ENCODE results near the gene IL2.

Gene IL2

DNA sequence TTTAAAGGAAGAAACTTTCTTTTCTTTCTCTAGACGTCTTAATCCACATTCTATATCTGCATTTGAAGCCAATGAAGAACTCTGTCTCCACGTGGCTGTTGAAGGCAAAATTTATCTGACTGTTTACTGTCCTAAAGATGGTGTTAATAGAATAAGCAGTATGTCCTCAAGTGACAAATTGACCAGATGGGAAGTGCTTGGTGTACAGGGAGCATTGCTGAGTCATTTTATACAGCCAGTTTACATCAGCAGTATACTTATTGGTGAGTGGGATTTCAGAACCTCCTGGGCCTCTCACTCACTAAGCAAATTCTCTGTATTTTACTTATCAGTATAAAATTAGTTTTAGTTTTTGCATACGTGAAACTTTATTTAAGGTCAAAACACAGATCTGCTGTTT is 44.0 kb downstream of the IL2 start:
- H3K4me2 ChIP-seq (ENCODE audit: low read depth, low read length, poor library complexity, severe bottlenecking): no peak overlapping the region
- no peaks in the 10 kb centered on the region for H3F3A ChIP-seq (ENCODE audit: low read depth)
- no peak overlapping the region for H3K9ac ChIP-seq (ENCODE audit: low read depth, low read length, poor library complexity, severe bottlenecking)
- TF ChIP-seq EZH2phosphoT487 (IDR thresholded peaks at IDR 0.05; ENCODE audit: borderline replicate concordance): no peak
- TF ChIP-seq, protein P1, sequence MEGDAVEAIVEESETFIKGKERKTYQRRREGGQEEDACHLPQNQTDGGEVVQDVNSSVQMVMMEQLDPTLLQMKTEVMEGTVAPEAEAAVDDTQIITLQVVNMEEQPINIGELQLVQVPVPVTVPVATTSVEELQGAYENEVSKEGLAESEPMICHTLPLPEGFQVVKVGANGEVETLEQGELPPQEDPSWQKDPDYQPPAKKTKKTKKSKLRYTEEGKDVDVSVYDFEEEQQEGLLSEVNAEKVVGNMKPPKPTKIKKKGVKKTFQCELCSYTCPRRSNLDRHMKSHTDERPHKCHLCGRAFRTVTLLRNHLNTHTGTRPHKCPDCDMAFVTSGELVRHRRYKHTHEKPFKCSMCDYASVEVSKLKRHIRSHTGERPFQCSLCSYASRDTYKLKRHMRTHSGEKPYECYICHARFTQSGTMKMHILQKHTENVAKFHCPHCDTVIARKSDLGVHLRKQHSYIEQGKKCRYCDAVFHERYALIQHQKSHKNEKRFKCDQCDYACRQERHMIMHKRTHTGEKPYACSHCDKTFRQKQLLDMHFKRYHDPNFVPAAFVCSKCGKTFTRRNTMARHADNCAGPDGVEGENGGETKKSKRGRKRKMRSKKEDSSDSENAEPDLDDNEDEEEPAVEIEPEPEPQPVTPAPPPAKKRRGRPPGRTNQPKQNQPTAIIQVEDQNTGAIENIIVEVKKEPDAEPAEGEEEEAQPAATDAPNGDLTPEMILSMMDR (conservative IDR thresholded peaks at IDR 0.05; ENCODE audit: low read length): no peak
- H2AFZ ChIP-seq (ENCODE audit: low read length): no peak overlapping the region
- no peaks in the 10 kb centered on the region for H3K36me3 ChIP-seq (ENCODE audit: insufficient read depth, low read length)
- no peaks in the 10 kb centered on the region for H3K79me2 ChIP-seq (ENCODE audit: insufficient read depth, low read length)
- no peak overlapping the region for H3K4me3 ChIP-seq (ENCODE audit: low read length, poor library complexity, severe bottlenecking)
- no peaks in the 10 kb centered on the region for H3K4me1 ChIP-seq (ENCODE audit: insufficient read depth, low read length, poor library complexity, severe bottlenecking)
- H4K20me1 ChIP-seq (ENCODE audit: insufficient read depth, low read length, poor library complexity, severe bottlenecking): no peaks in the 10 kb centered on the region
- no peaks in the 10 kb centered on the region for H3K27me3 ChIP-seq (ENCODE audit: insufficient read depth, low read length, poor library complexity, severe bottlenecking)
- H3K9me2 ChIP-seq (replicated peaks; ENCODE audit: low read depth, low read length): no peaks in the 10 kb centered on the region
- no peaks in the 10 kb centered on the region for H3K9me3 ChIP-seq (ENCODE audit: insufficient read depth, low read depth, low read length)

DNA sequence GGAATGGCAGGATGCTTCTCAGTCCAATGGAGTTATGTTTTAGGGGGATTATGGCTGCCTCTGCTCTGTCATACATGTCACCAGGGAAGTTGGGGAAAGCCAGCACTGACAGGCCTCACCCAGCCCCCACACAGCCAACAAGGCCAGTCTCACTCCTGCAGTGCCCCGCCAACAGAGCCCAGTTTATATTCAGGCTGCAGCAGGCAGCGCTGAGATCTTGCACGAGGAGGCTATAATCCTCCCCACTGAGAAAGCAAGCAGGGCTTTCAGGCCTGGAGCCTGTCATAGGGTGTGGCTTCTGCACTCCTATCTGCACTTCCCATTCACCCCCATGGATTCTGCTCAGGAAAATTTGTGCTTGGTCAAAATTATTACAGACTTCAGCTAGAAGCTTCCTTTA is 52.7 kb downstream of the IL2 start:
- no peaks in the 10 kb centered on the region for H4K20me1 ChIP-seq (ENCODE audit: insufficient read depth, low read length, poor library complexity, severe bottlenecking)
- no peak overlapping the region for H2AFZ ChIP-seq (ENCODE audit: low read length)
- H3K79me2 ChIP-seq (ENCODE audit: insufficient read depth, low read length): no peaks in the 10 kb centered on the region
- no peak overlapping the region for H3K4me2 ChIP-seq (ENCODE audit: low read depth, low read length, poor library complexity, severe bottlenecking)
- H3K4me1 ChIP-seq (ENCODE audit: insufficient read depth, low read length, poor library complexity, severe bottlenecking): no peaks in the 10 kb centered on the region
- no peaks in the 10 kb centered on the region for H3K9me3 ChIP-seq (ENCODE audit: insufficient read depth, low read depth, low read length)
- H3K36me3 ChIP-seq (ENCODE audit: insufficient read depth, low read length): no peaks in the 10 kb centered on the region
- no peak for TF ChIP-seq EZH2phosphoT487 (IDR thresholded peaks at IDR 0.05; ENCODE audit: borderline replicate concordance)
- TF ChIP-seq, protein P1 (conservative IDR thresholded peaks at IDR 0.05; ENCODE audit: low read length): no peak
- H3K27me3 ChIP-seq (ENCODE audit: insufficient read depth, low read length, poor library complexity, severe bottlenecking): no peaks in the 10 kb centered on the region
- no peaks in the 10 kb centered on the region for H3K9me2 ChIP-seq (replicated peaks; ENCODE audit: low read depth, low read length)
- no peaks in the 10 kb centered on the region for H3F3A ChIP-seq (ENCODE audit: low read depth)
- no peak overlapping the region for H3K9ac ChIP-seq (ENCODE audit: low read depth, low read length, poor library complexity, severe bottlenecking)
- H3K4me3 ChIP-seq (ENCODE audit: low read length, poor library complexity, severe bottlenecking): no peak overlapping the region

All from Loucy (cell line).